ENCODE data around the gene CCDC183. TPM values are rescaled to one million over a fixed set of nuclear protein-coding genes. Genes with fewer than 3 reads are reported as not detected.

CCDC183 gene
- total RNA-seq, 1 donor from 2014 or later, result 3.7 TPM

DNA sequence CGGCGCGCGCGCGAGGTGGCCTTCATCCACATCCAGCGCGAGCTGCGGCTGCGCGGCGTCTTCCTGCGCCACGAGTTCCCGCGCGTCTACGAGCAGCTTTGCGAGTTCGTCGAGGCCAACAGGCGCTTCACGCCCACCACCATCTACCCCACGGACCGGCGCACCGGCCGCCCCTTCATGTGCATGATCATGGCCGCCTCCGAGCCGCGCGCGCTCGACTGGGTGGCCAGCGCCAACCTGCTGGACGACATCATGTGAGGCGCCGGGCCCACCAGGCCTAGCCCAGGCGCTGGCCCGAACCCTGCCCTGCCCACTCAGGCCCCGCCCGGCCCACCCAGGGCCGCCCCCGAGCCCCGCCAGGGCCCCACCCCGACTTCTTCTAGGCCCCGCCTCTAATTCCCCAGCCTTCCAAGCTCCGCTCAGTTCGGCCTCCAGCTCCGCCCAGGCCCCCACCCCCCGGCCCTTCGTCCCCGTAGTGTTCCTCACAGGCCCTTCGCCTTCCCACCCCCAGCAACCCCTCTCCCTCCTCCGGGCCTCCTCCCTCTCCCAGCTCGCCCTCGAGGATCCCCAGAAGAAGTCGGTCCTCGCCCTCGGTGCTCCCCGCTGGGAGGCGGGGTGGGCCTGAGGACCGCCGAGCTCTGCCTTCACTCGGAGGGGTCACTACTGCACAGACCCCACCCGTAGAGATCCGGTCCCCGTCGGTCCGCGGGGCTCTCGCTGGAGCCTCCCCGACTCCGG is 51.1 kb downstream of the CCDC183 start:
- ATAC-seq (peak; percentile 28 to 43), DNase-seq (peak; percentile 75)
- Histone ChIP-seq H3K27ac (peak overlapping the region; percentile 86), H3K9me3 (no peaks in the 10 kb centered on the region), H3K36me3 (peaks cover 16% of the 10 kb centered on the region), H3K4me1 (peaks cover 48% of the 10 kb centered on the region), H3K27me3 (ENCODE audit: low read depth) (peaks cover 33% of the 10 kb centered on the region), H3K4me3 (peak overlapping the region; percentile 94)
- intact Hi-C loops (cut with DNase I), result no loop called here
- TF ChIP-seq CTCF (IDR thresholded peaks at IDR 0.05), result no peak

GRCh38 chr9:136847826-136848392 is 51.8 kb downstream of the CCDC183 start:
- peaks cover 42% of the 10 kb centered on the region for H3K4me1 ChIP-seq
- peak; percentile 65 to 72 for ATAC-seq
- H3K9me3 ChIP-seq, result no peaks in the 10 kb centered on the region
- intact Hi-C loops (cut with DNase I), result no loop called here
- H3K4me3 ChIP-seq, result peak overlapping the region; percentile 94
- H3K27me3 ChIP-seq (ENCODE audit: low read depth), result peaks cover 32% of the 10 kb centered on the region
- peak overlapping the region; percentile 86 for H3K27ac ChIP-seq
- TF ChIP-seq CTCF (IDR thresholded peaks at IDR 0.05), result no peak
- DNase-seq, result peak; percentile 95
- H3K36me3 ChIP-seq, result peaks cover 16% of the 10 kb centered on the region

DNA sequence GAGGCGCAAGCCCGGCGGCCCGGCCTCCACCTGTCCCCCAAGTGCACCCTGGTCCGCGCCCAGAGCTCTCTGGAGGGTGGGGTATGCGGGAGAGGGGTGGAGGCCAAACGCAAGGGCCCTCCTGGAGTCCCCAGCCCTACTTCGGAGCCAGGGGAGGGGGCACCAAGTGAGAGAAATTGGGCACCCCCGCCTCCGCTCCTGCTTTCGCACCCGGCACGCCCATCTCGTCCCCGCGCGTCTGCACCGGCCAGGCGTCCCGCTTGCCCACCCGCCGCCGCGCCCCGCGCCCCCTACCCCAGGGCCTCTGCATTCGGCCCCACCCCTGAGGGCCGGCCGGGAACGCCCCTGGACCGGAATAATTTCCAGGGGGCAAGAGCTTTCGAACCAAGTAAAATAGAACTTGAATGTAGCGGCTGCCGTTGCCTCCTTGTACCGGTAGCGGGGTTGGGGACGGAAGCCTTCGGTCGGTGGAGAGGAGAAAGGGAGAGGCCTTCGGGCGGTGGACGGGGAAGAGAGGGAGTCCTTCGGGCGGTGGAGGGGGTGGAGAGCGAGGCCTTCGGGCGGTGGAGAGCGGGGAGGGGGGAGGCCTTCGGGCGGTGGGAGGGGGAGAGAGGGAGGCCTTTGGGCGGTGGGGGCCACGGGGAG is 52.4 kb downstream of the CCDC183 start:
- TF ChIP-seq CTCF (IDR thresholded peaks at IDR 0.05), result no peak
- H3K27me3 ChIP-seq (ENCODE audit: low read depth), result peaks cover 26% of the 10 kb centered on the region
- peaks cover 16% of the 10 kb centered on the region for H3K36me3 ChIP-seq
- peaks cover 36% of the 10 kb centered on the region for H3K4me1 ChIP-seq
- intact Hi-C loops (cut with DNase I), result no loop called here
- H3K9me3 ChIP-seq, result no peaks in the 10 kb centered on the region
- peak; percentile 4 to 48 for ATAC-seq
- peak overlapping the region; percentile 94 for H3K4me3 ChIP-seq
- peak overlapping the region; percentile 86 for H3K27ac ChIP-seq
- DNase-seq, result no peak

DNA sequence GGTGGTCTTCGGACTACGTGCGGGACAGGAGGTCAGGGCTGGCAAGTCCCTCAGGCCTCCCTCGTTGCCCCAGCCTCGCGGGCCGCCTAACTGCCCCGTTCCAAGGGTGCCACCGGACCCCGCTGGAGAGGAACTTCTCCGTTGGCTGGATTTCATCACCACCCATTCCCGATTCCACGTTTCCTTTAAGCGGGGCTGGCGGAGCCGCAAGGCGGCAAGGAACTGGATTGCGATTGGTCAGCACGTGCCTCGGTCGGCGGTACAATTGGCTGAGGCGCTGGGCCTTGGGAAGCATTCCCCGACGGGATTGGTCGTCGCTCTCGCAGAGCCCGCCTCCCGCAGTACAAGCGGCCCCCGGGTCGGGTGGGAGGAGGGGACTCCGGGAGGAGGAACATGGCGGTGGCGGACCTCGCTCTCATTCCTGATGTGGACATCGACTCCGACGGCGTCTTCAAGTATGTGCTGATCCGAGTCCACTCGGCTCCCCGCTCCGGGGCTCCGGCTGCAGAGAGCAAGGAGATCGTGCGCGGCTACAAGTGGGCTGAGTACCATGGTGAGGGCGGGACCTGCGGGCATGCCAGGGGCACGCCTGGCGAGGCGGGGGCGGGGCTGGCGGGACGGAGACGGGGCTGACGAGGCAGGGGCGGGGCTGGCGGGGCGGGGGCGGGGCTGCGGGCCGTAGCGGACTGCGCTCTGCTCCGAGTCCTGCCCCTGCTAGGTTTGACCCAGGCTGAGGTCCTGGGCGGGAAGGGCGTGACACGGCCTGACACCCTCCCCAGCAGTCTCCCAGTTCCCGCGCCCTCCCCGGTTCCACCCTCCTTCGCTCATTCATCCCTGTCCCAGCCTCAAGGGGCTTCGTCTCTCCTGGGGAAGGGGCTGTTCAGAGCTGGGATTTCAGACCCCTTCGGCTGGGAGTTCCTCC is 53.2 kb downstream of the CCDC183 start, which contains the start of gene PHPT1:
TSS of gene PHPT1 (plus strand) at position 372 of the 922 bp plus-strand sequence. CDS start at position 394, 22 bp downstream.
- H3K27ac ChIP-seq, result peak within 1 kb of the TSS; percentile 86
- H3K4me1 ChIP-seq, result peaks cover 28% of the 10 kb centered on the region
- H3K4me3 ChIP-seq, result peak within 1 kb of the TSS; percentile 94
- peaks cover 19% of the 10 kb centered on the region for H3K27me3 ChIP-seq (ENCODE audit: low read depth)
- peaks cover 16% of the 10 kb centered on the region for H3K36me3 ChIP-seq
- H3K9me3 ChIP-seq, result no peaks in the 10 kb centered on the region
- no peak for TF ChIP-seq CTCF (IDR thresholded peaks at IDR 0.05)
- peak; percentile 93 to 94 for ATAC-seq
- peak; percentile 99 for DNase-seq
- intact Hi-C loops (cut with DNase I), result no loop called here

Measured in lower lobe of right lung (tissue), 2 donors.